Limb (tissue), 2 donors: ENCODE data around the gene PCDH19.

Experiments
- DNase-seq, 2 donors: peaks; one replicate each; pipeline ENCODE4 v3.0.0-alpha.2; 2016; ENCODE audit errors: extremely low spot score in 2 of 2

PCDH19 gene

GRCh38 chrX:100299559-100299958 lies 110.5 kb downstream of the PCDH19 start:
- DNase-seq, result no peak

DNA sequence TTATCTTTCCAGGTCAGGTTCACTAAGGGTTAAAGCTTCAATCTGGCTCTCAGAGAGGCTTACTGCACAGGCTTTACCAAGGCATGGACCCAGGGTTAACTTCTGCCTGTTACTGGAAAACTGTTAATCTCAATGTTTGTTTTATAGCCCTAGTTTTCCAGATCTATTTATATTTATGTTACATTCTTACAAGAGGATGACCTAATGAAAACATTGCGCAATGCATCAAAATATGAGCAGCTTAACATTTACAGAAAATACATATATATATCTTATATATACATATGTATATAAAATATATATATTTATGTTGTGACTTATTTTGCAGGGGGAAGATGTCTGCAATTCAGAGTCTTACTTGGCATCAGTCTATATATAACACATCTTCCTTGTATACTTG lies 112.3 kb downstream of the PCDH19 start:
- DNase-seq, result no peak

DNA sequence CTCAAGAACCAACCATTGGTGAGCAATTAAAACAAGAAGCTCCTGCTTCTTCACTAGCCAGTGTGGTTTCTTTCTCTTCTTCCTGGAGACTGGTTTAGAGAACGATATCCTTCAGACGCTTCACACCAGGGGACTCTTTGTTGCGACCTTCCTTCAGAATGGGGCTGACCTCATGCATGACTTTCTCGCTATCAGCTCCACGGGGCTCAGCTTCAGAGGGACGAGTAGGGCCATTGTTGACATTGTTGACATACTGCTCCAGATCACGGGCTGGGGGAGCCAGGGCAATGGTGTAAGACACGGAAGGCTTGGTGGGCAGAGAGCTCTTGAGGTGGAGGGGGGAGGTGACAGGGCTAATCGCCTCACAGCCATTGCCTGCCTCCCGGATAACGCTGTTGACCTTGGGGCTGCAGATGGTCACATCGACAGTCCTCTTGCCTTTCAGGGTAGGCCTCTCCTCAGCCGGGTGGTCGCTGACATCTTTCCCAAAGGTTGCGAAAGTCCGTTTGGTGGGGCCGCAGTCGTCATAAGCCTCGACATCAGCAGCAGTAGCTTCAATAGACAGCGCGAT lies 113.8 kb downstream of the PCDH19 start:
- DNase-seq, result no peak

DNA sequence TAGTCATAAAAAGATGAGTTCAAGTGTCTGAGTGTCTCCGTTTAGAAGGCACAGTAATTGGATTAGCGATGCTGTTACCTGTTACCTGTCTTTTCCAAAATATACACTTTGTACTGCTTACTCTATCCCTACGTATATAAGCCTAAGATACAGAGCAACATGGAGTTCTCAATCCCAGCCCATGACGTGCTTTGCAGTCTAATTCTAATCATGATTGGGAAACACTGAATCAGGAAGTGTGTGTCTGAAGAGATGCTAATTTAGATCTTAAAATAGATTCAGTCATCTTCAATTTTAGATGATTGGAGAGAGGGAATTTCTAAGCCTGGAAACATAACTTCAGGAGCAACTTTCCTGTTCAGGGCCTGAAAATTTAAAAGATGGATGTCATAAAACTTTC lies 115.1 kb downstream of the PCDH19 start:
- DNase-seq, result no peak

DNA sequence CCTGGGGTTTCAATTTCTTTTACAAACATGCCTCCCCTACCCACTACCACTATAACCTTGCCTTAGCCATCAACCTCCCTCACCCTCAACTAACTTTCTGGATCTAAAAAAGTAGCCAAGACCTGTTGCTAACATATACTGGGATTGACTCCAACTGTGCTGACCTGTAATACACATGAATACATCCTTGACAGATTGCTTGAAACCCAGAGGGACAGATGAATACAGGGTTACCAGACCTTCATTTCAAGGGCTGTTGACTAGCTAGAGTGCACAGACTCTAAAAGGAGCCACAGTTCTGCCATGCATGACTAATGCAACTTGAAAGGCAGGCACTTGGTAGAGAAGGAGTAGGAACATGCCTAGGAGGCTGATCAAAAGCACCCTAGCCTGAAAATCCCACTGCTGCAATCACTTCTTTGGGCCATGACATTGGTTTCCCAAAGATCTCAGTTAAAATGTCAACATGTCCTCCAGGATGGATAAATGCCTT lies 121.0 kb downstream of the PCDH19 start:
- no peak for DNase-seq

DNA sequence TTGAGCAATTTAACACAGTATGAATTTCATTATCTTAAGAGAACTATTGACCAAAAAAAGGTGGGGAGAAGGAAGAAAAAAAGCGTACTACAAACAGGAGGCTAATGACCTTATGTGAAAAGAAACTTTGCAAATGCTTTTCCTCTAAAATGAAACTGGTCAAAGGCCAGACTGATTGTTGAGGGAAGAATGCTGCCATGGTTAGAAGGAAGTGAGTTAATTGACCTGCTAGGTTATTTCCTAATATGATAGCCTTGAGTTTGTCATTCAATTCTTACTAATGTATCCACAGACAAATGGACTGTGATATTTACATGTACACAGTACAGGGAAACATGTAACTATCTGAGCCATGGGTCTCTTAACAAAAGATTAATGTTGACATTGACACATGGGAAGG lies 132.8 kb downstream of the PCDH19 start:
- DNase-seq, result no peak

GRCh38 chrX:100274916-100275315 lies 135.2 kb downstream of the PCDH19 start:
- DNase-seq, result no peak

- DNase-seq, result no peak
These were observed 144.9 kb downstream of the PCDH19 start for GRCh38 chrX:100265179-100265578.

GRCh38 chrX:100264200-100264599 lies 145.9 kb downstream of the PCDH19 start:
- DNase-seq, result no peak

- DNase-seq, result no peak
These were observed 146.4 kb downstream of the PCDH19 start for GRCh38 chrX:100263650-100264049.

DNA sequence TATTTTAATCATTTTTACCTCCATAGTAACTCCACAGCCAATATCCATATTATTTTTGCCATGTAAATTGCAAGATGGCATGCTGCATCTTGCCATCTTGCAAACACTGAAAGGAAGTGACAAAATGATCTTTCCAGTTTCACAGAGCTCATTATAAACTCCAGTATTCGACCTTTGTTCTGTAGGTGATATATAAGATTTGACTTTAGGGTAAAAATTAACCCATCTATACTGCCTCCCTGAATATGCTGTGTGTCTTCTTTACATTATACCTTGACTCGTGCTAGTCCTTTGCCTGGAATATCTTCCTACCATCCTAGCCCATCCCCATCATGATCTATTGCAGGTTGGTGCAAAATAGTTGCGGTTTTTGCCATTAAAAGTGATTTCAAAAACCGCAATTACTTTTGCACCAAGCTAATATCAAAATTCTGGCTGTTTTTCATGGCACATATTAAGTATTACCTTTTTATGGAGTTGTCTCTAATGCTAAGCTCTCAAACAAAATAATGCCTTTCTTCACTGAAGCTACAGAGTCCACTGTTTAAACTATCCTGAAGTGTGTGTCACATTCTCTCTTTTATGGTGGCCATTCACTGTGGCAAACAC lies 161.1 kb downstream of the PCDH19 start:
- DNase-seq, result no peak

GRCh38 chrX:100247826-100248225 lies 162.2 kb downstream of the PCDH19 start:
- DNase-seq, result no peak

- no peak for DNase-seq
These were observed 165.4 kb downstream of the PCDH19 start for GRCh38 chrX:100244681-100245080.
